Sigmoid colon (tissue), 7 donors: ENCODE data around the gene LRRC74B. TPM values are rescaled to one million over a fixed set of nuclear protein-coding genes. Genes with fewer than 3 reads are reported as not detected.

Experiments
- DNase-seq: peaks from one replicate; pipeline ENCODE4 v3.0.0-alpha.2; 2019
- H3K27ac ChIP-seq, 4 donors: fragments of 200-600 bp; sonication (generic); one replicate each; pipeline ENCODE4 v1.5.1; 2016 to 2019; ENCODE audit warnings: mild to moderate bottlenecking in 1 of 4
- H3K27me3 ChIP-seq, 3 donors: fragments of 200-600 bp; sonication (generic); one replicate each; pipeline ENCODE4 v1.5.1; 2019; ENCODE audit warnings: mild to moderate bottlenecking in 1 of 3
- H3K36me3 ChIP-seq, 4 donors: fragments of 200-600 bp; sonication (generic); one replicate each; pipeline ENCODE4 v1.5.1; 2016 to 2019
- H3K4me1 ChIP-seq, 4 donors: fragments of 200-600 bp; sonication (generic); one replicate each; pipeline ENCODE4 v1.5.1; 2017 to 2019
- H3K4me3 ChIP-seq, 4 donors: fragments of 200-600 bp; sonication (generic); one replicate each; pipeline ENCODE4 v1.5.1; 2017 to 2019; ENCODE audit warnings: mild to moderate bottlenecking in 2 of 4, moderate library complexity in 1 of 4
- H3K9me3 ChIP-seq, 4 donors: fragments of 200-600 bp in 3 of 4; sonication (generic) in 3 of 4; one replicate each; pipeline versions ENCODE4 v1.5.1 to v1.6.1; 2013 to 2019
- EP300 ChIP-seq, 4 donors: sonication (generic); formaldehyde crosslinking; IDR thresholded peaks; one replicate each; pipeline ENCODE4 v1.6.1; 2017; ENCODE audit warnings: antibody characterized with exemption in 4 of 4
- POLR2A ChIP-seq, 2 donors: fragments of 450-650 bp; IDR thresholded peaks; one replicate each; pipeline ENCODE4 v1.6.1; 2016; ENCODE audit warnings: antibody characterized with exemption in 2 of 2, mild to moderate bottlenecking in 2 of 2, moderate library complexity in 2 of 2
- POLR2AphosphoS5 ChIP-seq, 4 donors: sonication (generic); formaldehyde crosslinking; IDR thresholded peaks; one replicate each; pipeline ENCODE4 v1.6.1; 2017; ENCODE audit warnings: antibody characterized with exemption in 4 of 4
- WGBS, 2 donors: extraction: QIAGEN DNeasy Blood & Tissue Kit; methylation state at CpG; one replicate each; pipeline ENCODE4 v1.1.7; 2013; 5-methylcytosine and 5-hydroxymethylcytosine counted together
- intact Hi-C: fragments of 100-400 bp; cut with DNase I; formaldehyde crosslinking; loops from one replicate; pipeline ENCODE4 v1.15.1; 2023
- polyA plus RNA-seq, 3 donors: library from polyadenylated mRNA; stranded (reverse); fragments of 200-250 nt; gene quantifications; one replicate each; pipeline ENCODE4 v1.2.3, GENCODE V29; 2013
- total RNA-seq, 4 donors: library from RNA; depleted of rRNA; stranded (reverse); fragments of >200 nt; gene quantifications; one replicate each; pipeline ENCODE4 v1.1.0, GENCODE V29; 2016
- TF ChIP-seq, protein P1 (sequence below), 4 experiments: fragments of 450-650 bp in 3 of 4; fragments of 200-600 bp in 1 of 4; IDR thresholded peaks; one replicate each; pipeline ENCODE4 v1.5.1; 2016 to 2019; ENCODE audit warnings: antibody characterized with exemption in 4 of 4, mild to moderate bottlenecking in 3 of 4, moderate library complexity in 2 of 4
- donor health status: healthy with polysubstance abuse.
- donor health status: Bipolar disorder and iron deficiency.
- donor health status: healthy.

The LRRC74B gene
- total and polyA plus RNA-seq, 7 donors, result under 0.01 to 0.06 TPM; not detected in 5

DNA sequence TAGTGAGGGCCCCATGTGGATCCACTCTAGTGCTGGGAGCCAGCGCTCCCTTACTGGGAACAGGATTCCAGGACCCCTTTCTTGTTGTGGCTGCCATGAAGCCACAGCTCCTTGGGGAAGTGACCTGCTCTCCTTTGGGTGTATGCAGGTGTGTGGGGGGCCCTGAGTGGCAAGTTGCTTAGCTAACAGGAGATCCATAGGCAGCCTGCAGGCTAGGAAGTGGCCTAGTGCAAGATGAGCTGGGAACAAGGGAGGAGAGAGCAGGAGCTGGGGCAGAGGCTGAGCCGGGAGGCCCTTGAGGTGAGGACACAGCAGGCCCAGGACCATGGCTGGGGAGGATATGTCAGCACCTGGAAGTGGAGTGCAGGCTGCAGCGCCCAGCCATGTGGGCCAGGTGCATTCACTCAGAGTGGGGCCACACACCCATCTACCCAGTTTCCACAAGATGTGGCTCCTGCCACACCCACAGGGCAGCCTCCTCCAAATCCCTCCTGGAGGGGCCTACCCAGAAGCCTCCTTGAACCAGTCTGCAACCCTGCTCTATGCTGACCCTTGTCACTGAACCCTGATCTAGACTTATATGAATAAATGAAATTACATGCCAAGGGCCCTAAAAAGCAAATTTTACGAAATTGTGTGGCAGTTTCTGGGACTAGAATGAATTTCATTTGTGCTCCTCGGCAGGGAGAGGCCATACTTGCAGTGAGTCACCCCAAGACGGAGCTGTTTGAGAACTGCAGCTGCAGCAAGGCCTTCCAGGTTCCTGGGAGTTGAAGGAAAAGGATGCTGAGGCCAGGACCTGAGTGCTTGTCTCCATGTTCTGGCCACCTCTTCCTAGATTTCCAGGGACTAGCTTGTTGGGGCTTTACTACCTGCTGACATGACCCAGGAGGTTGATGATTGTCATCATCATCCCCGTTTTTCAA lies 47.1 kb upstream of the LRRC74B start:
- TF ChIP-seq POLR2AphosphoS5 (IDR thresholded peaks at IDR 0.05) (peak in 1 of 4 donors; percentile 4), EP300 (IDR thresholded peaks at IDR 0.05) (no peak)
- H3K27ac ChIP-seq, result no peak overlapping the region
- peaks cover 0 to 34% (median 31%) of the 10 kb centered on the region in 4 donors for H3K4me1 ChIP-seq
- WGBS, 2 donors, result 63 to 75% methylated on average over 7 of the region's 7 CpGs
- DNase-seq, result no peak
- H3K4me3 ChIP-seq, result no peak overlapping the region
- no peaks in the 10 kb centered on the region for H3K27me3 ChIP-seq
- peaks cover 11 to 65% (median 20%) of the 10 kb centered on the region in 4 donors for H3K36me3 ChIP-seq
- H3K9me3 ChIP-seq, result no peaks in the 10 kb centered on the region
- intact Hi-C loops, result no loop called here

DNA sequence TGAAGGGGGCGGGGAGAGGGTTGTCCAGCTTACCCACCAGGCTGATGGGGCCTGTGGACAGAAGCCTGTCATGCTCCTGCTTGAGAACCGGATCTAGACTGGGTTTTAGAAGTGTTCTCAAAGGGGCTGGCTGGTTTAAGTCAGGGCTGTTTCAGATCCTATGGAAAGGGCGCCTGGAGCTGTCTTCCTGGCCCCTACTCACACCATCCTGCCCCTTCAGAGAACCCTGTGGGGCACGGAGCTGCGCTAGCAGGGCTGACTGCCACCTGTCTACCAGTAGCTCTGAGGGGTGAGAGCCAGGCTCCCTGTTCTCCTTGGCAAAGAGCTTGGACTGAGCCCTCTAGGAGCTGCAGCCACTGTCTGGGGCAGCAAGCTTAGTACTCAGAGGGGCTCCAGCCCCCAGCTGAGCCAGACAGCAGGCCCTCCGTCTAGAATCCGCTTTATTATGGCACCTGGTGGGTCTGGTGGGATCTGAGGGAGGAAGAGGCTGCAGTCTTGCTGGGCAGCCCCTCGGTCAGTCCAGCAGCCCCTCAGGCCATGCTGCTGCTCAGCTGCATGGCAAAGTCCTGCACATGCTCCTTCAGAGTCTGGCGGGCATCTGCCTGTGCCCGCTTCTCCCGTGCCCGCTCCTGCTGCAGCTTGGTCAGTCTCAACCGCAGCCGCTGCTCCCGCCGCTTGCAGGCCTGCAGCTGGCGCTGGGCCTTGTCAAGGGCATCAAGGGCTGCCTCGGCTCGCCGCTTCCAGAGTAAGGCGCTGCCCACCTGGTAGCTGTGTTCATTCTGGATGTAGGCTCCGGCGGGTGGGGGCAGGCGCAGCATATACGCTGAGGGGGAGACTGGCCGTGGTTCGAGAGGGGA lies 46.2 kb upstream of the LRRC74B start:
- DNase-seq, result no peak
- Histone ChIP-seq H3K36me3 (peaks cover 11 to 56% (median 16%) of the 10 kb centered on the region in 4 donors), H3K4me1 (peaks cover 0 to 39% (median 34%) of the 10 kb centered on the region in 4 donors), H3K27me3 (no peaks in the 10 kb centered on the region), H3K9me3 (no peaks in the 10 kb centered on the region), H3K27ac (peak overlapping the region in 3 of 4 donors; percentile 96 to 99 (median 99)), H3K4me3 (no peak overlapping the region)
- 93 to 94% methylated on average over 27 of the region's 27 CpGs for WGBS, 2 donors
- intact Hi-C loops, result loop anchor here (2.0 to 10.0 kb wide), 5 partner anchors 37 to 141 kb away; partner anchors contain the start of genes CRKL, LRRC74B, PI4KA and SNAP29
- TF ChIP-seq, protein P1, sequence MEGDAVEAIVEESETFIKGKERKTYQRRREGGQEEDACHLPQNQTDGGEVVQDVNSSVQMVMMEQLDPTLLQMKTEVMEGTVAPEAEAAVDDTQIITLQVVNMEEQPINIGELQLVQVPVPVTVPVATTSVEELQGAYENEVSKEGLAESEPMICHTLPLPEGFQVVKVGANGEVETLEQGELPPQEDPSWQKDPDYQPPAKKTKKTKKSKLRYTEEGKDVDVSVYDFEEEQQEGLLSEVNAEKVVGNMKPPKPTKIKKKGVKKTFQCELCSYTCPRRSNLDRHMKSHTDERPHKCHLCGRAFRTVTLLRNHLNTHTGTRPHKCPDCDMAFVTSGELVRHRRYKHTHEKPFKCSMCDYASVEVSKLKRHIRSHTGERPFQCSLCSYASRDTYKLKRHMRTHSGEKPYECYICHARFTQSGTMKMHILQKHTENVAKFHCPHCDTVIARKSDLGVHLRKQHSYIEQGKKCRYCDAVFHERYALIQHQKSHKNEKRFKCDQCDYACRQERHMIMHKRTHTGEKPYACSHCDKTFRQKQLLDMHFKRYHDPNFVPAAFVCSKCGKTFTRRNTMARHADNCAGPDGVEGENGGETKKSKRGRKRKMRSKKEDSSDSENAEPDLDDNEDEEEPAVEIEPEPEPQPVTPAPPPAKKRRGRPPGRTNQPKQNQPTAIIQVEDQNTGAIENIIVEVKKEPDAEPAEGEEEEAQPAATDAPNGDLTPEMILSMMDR (IDR thresholded peaks at IDR 0.05), result no peak

DNA sequence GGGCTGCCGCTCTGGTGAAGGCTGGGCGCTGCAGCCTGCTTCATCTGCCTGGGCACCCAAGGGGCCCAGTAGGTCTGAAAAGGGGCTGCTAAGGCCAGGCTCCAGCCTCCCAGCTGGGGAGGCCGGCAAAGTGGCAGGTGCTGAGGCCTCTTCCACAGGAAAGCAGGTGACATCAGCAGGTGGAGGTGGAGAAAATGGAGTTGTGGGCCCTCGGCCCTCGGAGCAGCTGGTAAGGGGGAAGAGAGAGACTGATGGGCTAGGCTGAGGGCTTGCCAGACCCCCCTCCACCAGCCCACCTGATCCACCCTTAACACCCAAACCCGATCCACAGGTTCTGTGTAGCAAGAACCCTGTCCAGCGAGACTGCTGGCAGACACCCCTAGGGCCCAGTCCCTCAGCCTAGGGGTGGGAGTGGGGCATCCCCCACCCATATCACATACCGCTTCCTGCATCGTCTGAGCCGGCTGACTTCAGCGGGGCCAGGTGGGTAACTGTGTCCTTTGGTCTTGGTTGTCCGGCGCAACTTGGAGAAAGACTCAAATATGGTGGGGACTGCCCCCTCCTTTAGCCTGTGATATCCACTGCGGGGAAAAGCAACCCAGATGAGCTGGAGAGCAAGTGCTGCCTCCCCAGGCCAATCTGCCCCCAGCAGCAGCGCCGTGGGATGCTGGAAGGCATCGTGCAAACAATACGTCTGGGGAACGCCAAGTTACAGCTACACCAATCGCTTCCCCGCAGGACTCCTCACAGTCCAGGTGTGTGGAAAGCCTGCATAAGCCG lies 45.3 kb upstream of the LRRC74B start:
- H3K9me3 ChIP-seq, result no peaks in the 10 kb centered on the region
- H3K27me3 ChIP-seq, result no peaks in the 10 kb centered on the region
- H3K4me1 ChIP-seq, result peaks cover 0 to 39% (median 34%) of the 10 kb centered on the region in 4 donors
- peak overlapping the region; percentile 52 to 92 (median 76) for H3K4me3 ChIP-seq
- 45 to 62% methylated on average over 22 of the region's 22 CpGs for WGBS, 2 donors
- no peak for DNase-seq
- TF ChIP-seq EP300 (IDR thresholded peaks at IDR 0.05) (no peak), POLR2AphosphoS5 (IDR thresholded peaks at IDR 0.05) (no peak), POLR2A (IDR thresholded peaks at IDR 0.05) (no peak)
- TF ChIP-seq, protein P1 (IDR thresholded peaks at IDR 0.05), result no peak
- peaks cover 11 to 50% (median 16%) of the 10 kb centered on the region in 4 donors for H3K36me3 ChIP-seq
- H3K27ac ChIP-seq, result peak overlapping the region; percentile 96 to 99 (median 98)
- intact Hi-C loops, result loop anchor here (2.0 to 10.0 kb wide), 5 partner anchors 38 to 142 kb away; partner anchors contain the start of genes CRKL, LRRC74B, PI4KA and SNAP29

- no peaks in the 10 kb centered on the region for H3K27me3 ChIP-seq
- peaks cover 10 to 43% (median 15%) of the 10 kb centered on the region in 4 donors for H3K36me3 ChIP-seq
- DNase-seq, result no peak
- 1 to 2% methylated on average over 26 of the region's 26 CpGs for WGBS, 2 donors
- peaks cover 0 to 39% (median 34%) of the 10 kb centered on the region in 4 donors for H3K4me1 ChIP-seq
- intact Hi-C loops, result loop anchor here (2.0 to 10.0 kb wide), 5 partner anchors 39 to 142 kb away; partner anchors contain the start of genes CRKL, LRRC74B, PI4KA and SNAP29
- TF ChIP-seq POLR2A (IDR thresholded peaks at IDR 0.05) (no peak), EP300 (IDR thresholded peaks at IDR 0.05) (no peak), POLR2AphosphoS5 (IDR thresholded peaks at IDR 0.05) (no peak)
- TF ChIP-seq, protein P1 (IDR thresholded peaks at IDR 0.05), result no peak
- peak overlapping the region; percentile 52 to 92 (median 76) for H3K4me3 ChIP-seq
- H3K9me3 ChIP-seq, result no peaks in the 10 kb centered on the region
- peak overlapping the region; percentile 96 to 99 (median 98) for H3K27ac ChIP-seq
Measured at GRCh38 chr22:21000987-21001600, 44.7 kb upstream of the LRRC74B start.
